CD14-positive monocyte (primary cell): ENCODE results near the gene MYO1H. TPM values are rescaled to one million over a fixed set of nuclear protein-coding genes. Genes with fewer than 3 reads are reported as not detected.

Experiments used
- DNase-seq, 3 donors: peaks; one replicate each; pipeline ENCODE4 v3.0.0-alpha.2; 2011 to 2022
- H2AFZ ChIP-seq: 2 replicates; pipeline ENCODE4 v1.6.0; 2012; ENCODE audit warnings: mild to moderate bottlenecking, low read depth, low read length, inconsistent platforms; ENCODE audit not compliant: insufficient read depth, poor library complexity, severe bottlenecking
- H3K27ac ChIP-seq, 2 donors: 1 replicate in 1 of 2; 2 replicates in 1 of 2; pipeline ENCODE4 v1.5.1; 2012 to 2013; ENCODE audit warnings: low read length in 2 of 2, control low read depth in 1 of 2, inconsistent platforms in 1 of 2, low read depth in 1 of 2, mild to moderate bottlenecking in 1 of 2
- H3K27me3 ChIP-seq, 2 donors: one replicate each; pipeline versions ENCODE4 v1.6.0 to v1.6.1; 2011 to 2013; ENCODE audit warnings: low read length in 2 of 2; ENCODE audit not compliant: control insufficient read depth in 2 of 2, insufficient read depth in 2 of 2
- H3K36me3 ChIP-seq, 2 donors: replicated peaks in 1 of 2; 1 replicate in 1 of 2; 2 replicates in 1 of 2; pipeline versions ENCODE4 v1.5.1 to v1.6.1; 2012 to 2013; ENCODE audit warnings: low read length in 2 of 2, control low read depth in 1 of 2, inconsistent platforms in 1 of 2, mild to moderate bottlenecking in 1 of 2; ENCODE audit not compliant: insufficient read depth in 2 of 2, control insufficient read depth in 1 of 2
- H3K4me1 ChIP-seq, 2 donors: 1 replicate in 1 of 2; 2 replicates in 1 of 2; pipeline versions ENCODE4 v1.5.1 to v1.6.1; 2012 to 2013; ENCODE audit warnings: low read length in 2 of 2, control low read depth in 1 of 2, inconsistent platforms in 1 of 2, mild to moderate bottlenecking in 1 of 2, moderate library complexity in 1 of 2; ENCODE audit not compliant: insufficient read depth in 2 of 2, control insufficient read depth in 1 of 2
- H3K4me2 ChIP-seq: replicated peaks from 2 replicates; pipeline ENCODE3; 2012; ENCODE audit warnings: low read length, moderate library complexity, mild to moderate bottlenecking; ENCODE audit not compliant: poor library complexity, severe bottlenecking; ENCODE audit errors: extremely low read depth
- H3K4me3 ChIP-seq, 3 experiments: fragments of 200-600 bp in 1 of 3; sonication (generic) in 1 of 3; replicated peaks in 1 of 3; 1 replicate in 2 of 3; 2 replicates in 1 of 3; pipeline ENCODE4 v1.5.1; 2011 to 2013; ENCODE audit warnings: low read length in 3 of 3, mild to moderate bottlenecking in 3 of 3, control low read depth in 2 of 3, low read depth in 2 of 3, inconsistent platforms in 1 of 3, moderate library complexity in 1 of 3
- H3K79me2 ChIP-seq: 2 replicates; pipeline ENCODE4 v1.6.0; 2012; ENCODE audit warnings: mild to moderate bottlenecking, control low read depth, inconsistent platforms, low read length, moderate library complexity; ENCODE audit not compliant: insufficient read depth
- H3K9ac ChIP-seq: 2 replicates; pipeline ENCODE4 v1.6.0; 2017; ENCODE audit warnings: low read length, mild to moderate bottlenecking; ENCODE audit not compliant: insufficient read depth, poor library complexity, severe bottlenecking
- H3K9me3 ChIP-seq, 2 donors: replicated peaks in 1 of 2; 1 replicate in 1 of 2; 2 replicates in 1 of 2; pipeline versions ENCODE4 v1.5.1 to v1.6.1; 2012 to 2013; ENCODE audit warnings: low read length in 2 of 2, control low read depth in 1 of 2; ENCODE audit not compliant: control insufficient read depth in 1 of 2, insufficient read depth in 1 of 2
- H4K20me1 ChIP-seq: 2 replicates; pipeline ENCODE4 v1.6.0; 2012; ENCODE audit warnings: mild to moderate bottlenecking, low read length, control low read depth, moderate library complexity; ENCODE audit not compliant: insufficient read depth
- H3K27ac Mint-ChIP-seq, 7 donors: one replicate each; pipeline ENCODE4 v1.8.0; 2020; ENCODE audit warnings: mild to moderate bottlenecking in 7 of 7, mixed read lengths in 7 of 7, moderate library complexity in 6 of 7, inconsistent platforms in 2 of 7
- H3K27me3 Mint-ChIP-seq, 3 donors: one replicate each; pipeline ENCODE4 v1.8.0; 2021 to 2022; ENCODE audit warnings: low read depth in 3 of 3, mild to moderate bottlenecking in 3 of 3, mixed read lengths in 3 of 3, moderate library complexity in 3 of 3, inconsistent platforms in 1 of 3
- H3K36me3 Mint-ChIP-seq, 2 donors: one replicate each; pipeline ENCODE4 v1.8.0; 2020; ENCODE audit warnings: mixed read lengths in 2 of 2, inconsistent platforms in 1 of 2, mild to moderate bottlenecking in 1 of 2
- H3K4me1 Mint-ChIP-seq: one replicate; pipeline ENCODE4 v1.8.0; 2020; ENCODE audit warnings: mild to moderate bottlenecking, mixed read lengths
- H3K4me3 Mint-ChIP-seq, 2 donors: one replicate each; pipeline ENCODE4 v1.8.0; 2020; ENCODE audit warnings: mild to moderate bottlenecking in 2 of 2, mixed read lengths in 2 of 2, moderate library complexity in 1 of 2
- H3K9me3 Mint-ChIP-seq, 7 donors: one replicate each; pipeline ENCODE4 v1.8.0; 2020 to 2022; ENCODE audit warnings: mixed read lengths in 7 of 7, mild to moderate bottlenecking in 6 of 7, moderate library complexity in 6 of 7, inconsistent platforms in 2 of 7
- CTCF ChIP-seq: fragments of 200-600 bp; IDR thresholded peaks from one replicate; pipeline ENCODE4 v1.8.0; 2022; ENCODE audit warnings: antibody characterized with exemption, mild to moderate bottlenecking
- WGBS: methylation state at CpG from one replicate; pipeline ENCODE4 v1.1.5; 2013; ENCODE audit warnings: missing lambda C conversion rate; ENCODE audit not compliant: insufficient coverage; 5-methylcytosine and 5-hydroxymethylcytosine counted together
- intact Hi-C, 2 donors: fragments of 100-400 bp; cut with micrococcal nuclease; formaldehyde crosslinking; loops; one replicate each; pipeline versions ENCODE4 v1.15.0 to v1.15.1; 2023
- polyA plus RNA-seq, 3 donors: library from polyadenylated mRNA; depleted of rRNA in 1 of 3; unstranded in 2 of 3; stranded (reverse) in 1 of 3; fragments of 300-500 nt in 2 of 3; fragments of >200 nt in 1 of 3; fragmentation: Illumina TruSeq in 2 of 3; gene quantifications; 1 replicate in 2 of 3; 2 replicates in 1 of 3; pipeline ENCODE4 v1.2.3, GENCODE V29; 2012 to 2021

MYO1H gene
- polyA plus RNA-seq, 3 donors: not detected

- WGBS: 88% methylated on average over 9 of the region's 16 CpGs
- Mint-ChIP-seq H3K36me3 (no peaks in the 10 kb centered on the region), H3K27ac (no peak overlapping the region), H3K4me3 (no peak overlapping the region), H3K9me3 (peaks cover 0 to 5% (median 0%) of the 10 kb centered on the region in 7 donors), H3K4me1 (peaks cover 3% of the 10 kb centered on the region), H3K27me3 (peaks cover 8% of the 10 kb centered on the region in 3 donors)
- Histone ChIP-seq H4K20me1 (no peaks in the 10 kb centered on the region), H3K4me2 (no peak overlapping the region), H2AFZ (no peak overlapping the region), H3K4me1 (no peaks in the 10 kb centered on the region), H3K27me3 (no peaks in the 10 kb centered on the region), H3K9me3 (no peaks in the 10 kb centered on the region), H3K27ac (no peak overlapping the region), H3K36me3 (no peaks in the 10 kb centered on the region), H3K79me2 (no peaks in the 10 kb centered on the region), H3K4me3 (no peak overlapping the region), H3K9ac (peak overlapping the region; percentile 4)
- intact Hi-C loops: no loop called here
- no peak for DNase-seq
- TF ChIP-seq CTCF: no peak
Measured at GRCh38 chr12:109330282-109331230, 17.1 kb upstream of the MYO1H start.

DNA sequence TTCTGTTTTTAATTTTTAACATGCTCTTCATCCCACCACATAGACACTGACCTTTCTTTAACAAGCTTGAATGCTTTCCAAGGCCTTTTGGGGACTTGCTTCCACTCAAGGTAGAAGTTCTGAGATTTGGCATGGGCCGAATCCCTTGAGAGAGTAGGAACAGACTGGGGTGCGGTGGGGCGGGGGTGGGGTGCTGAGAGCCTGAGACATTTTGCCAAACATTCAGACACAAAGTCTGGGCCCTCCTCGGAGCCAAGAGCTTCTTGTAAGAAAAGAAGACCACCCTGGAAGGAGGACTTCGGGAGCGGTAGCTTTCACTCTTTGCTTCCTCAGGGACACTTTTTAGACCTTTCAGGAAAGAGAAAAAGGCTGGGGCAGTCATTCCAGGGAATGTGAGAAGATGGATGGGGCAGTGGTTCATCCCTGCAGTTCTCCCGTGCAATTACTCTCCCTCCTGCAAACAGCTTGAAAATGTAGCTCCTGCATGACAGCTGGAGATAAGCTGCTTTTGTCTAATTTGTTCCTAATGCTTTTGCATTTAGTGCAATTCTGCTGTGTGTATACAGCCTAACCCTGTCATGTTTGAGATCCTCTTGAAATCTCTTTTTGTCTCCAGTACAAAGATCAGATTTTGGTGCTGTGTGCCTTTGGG, 16.3 kb upstream of the MYO1H start:
- no peaks in the 10 kb centered on the region for H4K20me1 ChIP-seq
- intact Hi-C loops: no loop called here
- H3K4me3 ChIP-seq: no peak overlapping the region
- TF ChIP-seq CTCF: no peak
- H3K4me1 ChIP-seq: no peaks in the 10 kb centered on the region
- no peak overlapping the region for H2AFZ ChIP-seq
- peaks cover 4 to 12% (median 11%) of the 10 kb centered on the region in 3 donors for H3K27me3 Mint-ChIP-seq
- H3K36me3 Mint-ChIP-seq: no peaks in the 10 kb centered on the region
- no peaks in the 10 kb centered on the region for H3K79me2 ChIP-seq
- H3K4me2 ChIP-seq: no peak overlapping the region
- peaks cover 0 to 5% (median 0%) of the 10 kb centered on the region in 7 donors for H3K9me3 Mint-ChIP-seq
- peaks cover 3% of the 10 kb centered on the region for H3K4me1 Mint-ChIP-seq
- H3K27me3 ChIP-seq: no peaks in the 10 kb centered on the region
- peak overlapping the region; percentile 4 for H3K9ac ChIP-seq
- WGBS: 88% methylated on average over 3 of the region's 7 CpGs
- no peak overlapping the region for H3K4me3 Mint-ChIP-seq
- no peak for DNase-seq
- H3K36me3 ChIP-seq: no peaks in the 10 kb centered on the region
- H3K27ac ChIP-seq: no peak overlapping the region
- H3K9me3 ChIP-seq: no peaks in the 10 kb centered on the region
- no peak overlapping the region for H3K27ac Mint-ChIP-seq
